HEK293 (cell line): ENCODE results near the gene AK8.
A peak's percentile ranks its signal among the peaks of the same experiment; 100 is the strongest.

Experiments used
- CTCF ChIA-PET: fragments of 350-600 bp; formaldehyde crosslinking; extraction: SDS; loops from one replicate; lab custom pipeline; 2021; ENCODE audit warnings: antibody characterized with exemption; lab: Yijun Ruan, JAX
- POLR2A ChIA-PET: fragments of 300-600 bp; formaldehyde crosslinking; extraction: SDS; loops from one replicate; lab custom pipeline; 2020; ENCODE audit warnings: antibody characterized with exemption, inconsistent platforms; lab: Yijun Ruan, JAX
- H3K27ac ChIP-seq: fragments of 200-500 bp; sonication (Bioruptor generic); 2 replicates; pipeline ENCODE4 v1.5.1; 2014; ENCODE audit warnings: low read depth, low read length, control low read depth, inconsistent platforms; ENCODE audit errors: extremely low read depth
- H3K36me3 ChIP-seq, 2 experiments: fragments of 200-500 bp in 1 of 2; sonication (Bioruptor generic) in 1 of 2; 1 replicate in 1 of 2; 2 replicates in 1 of 2; pipeline ENCODE4 v1.5.1; 2014 to 2017; ENCODE audit warnings: inconsistent platforms in 2 of 2, low read length in 2 of 2; ENCODE audit not compliant: control insufficient read depth in 2 of 2, insufficient read depth in 1 of 2
- H3K4me1 ChIP-seq: fragments of 200-500 bp; sonication (Bioruptor generic); 2 replicates; pipeline ENCODE4 v1.5.1; 2014; ENCODE audit warnings: mild to moderate bottlenecking, low read length, inconsistent platforms; ENCODE audit not compliant: control insufficient read depth, insufficient read depth
- H3K4me3 ChIP-seq: 2 replicates; pipeline ENCODE4 v1.5.1; 2011; ENCODE audit warnings: low read depth, mild to moderate bottlenecking, control low read depth, low read length, moderate library complexity
- H3K9me3 ChIP-seq: fragments of 200-500 bp; sonication (Bioruptor generic); 2 replicates; pipeline ENCODE4 v1.5.1; 2014; ENCODE audit warnings: low read depth, low read length, inconsistent platforms; ENCODE audit not compliant: control insufficient read depth, insufficient read depth
- BCL11B ChIP-seq: fragments of 450-650 bp; formaldehyde crosslinking; IDR thresholded peaks from 2 replicates; pipeline ENCODE4 v1.5.1; 2016; ENCODE audit warnings: low read depth, missing biosample characterization, missing genetic modification characterization
- GLIS1 ChIP-seq: fragments of 450-650 bp; formaldehyde crosslinking; IDR thresholded peaks from 2 replicates; pipeline ENCODE4 v1.5.1; 2016; ENCODE audit warnings: missing biosample characterization, missing genetic modification characterization
- IKZF3 ChIP-seq: fragments of 450-650 bp; IDR thresholded peaks from 2 replicates; pipeline ENCODE4 v1.5.0; 2018; ENCODE audit warnings: missing biosample characterization, mild to moderate bottlenecking, missing genetic modification characterization, moderate library complexity
- KLF7 ChIP-seq: fragments of 450-650 bp; formaldehyde crosslinking; IDR thresholded peaks from 2 replicates; pipeline ENCODE4 v1.5.1; 2016; ENCODE audit warnings: missing biosample characterization, missing genetic modification characterization, borderline replicate concordance
- OVOL3 ChIP-seq: fragments of 450-650 bp; formaldehyde crosslinking; IDR thresholded peaks from 2 replicates; pipeline ENCODE4 v1.5.1; 2016; ENCODE audit warnings: missing biosample characterization, missing genetic modification characterization
- SP2 ChIP-seq: fragments of 450-650 bp; formaldehyde crosslinking; IDR thresholded peaks from 2 replicates; pipeline ENCODE4 v1.5.1; 2016; ENCODE audit warnings: missing biosample characterization, missing genetic modification characterization
- ZBTB1 ChIP-seq: fragments of 450-650 bp; formaldehyde crosslinking; IDR thresholded peaks from 2 replicates; pipeline ENCODE4 v1.5.1; 2016; ENCODE audit warnings: missing biosample characterization, missing genetic modification characterization
- ZBTB17 ChIP-seq: fragments of 450-650 bp; formaldehyde crosslinking; IDR thresholded peaks from 2 replicates; pipeline ENCODE4 v1.5.1; 2016; ENCODE audit warnings: missing biosample characterization, missing genetic modification characterization
- ZBTB48 ChIP-seq: fragments of 450-650 bp; formaldehyde crosslinking; IDR thresholded peaks from 2 replicates; pipeline ENCODE4 v1.5.1; 2016; ENCODE audit warnings: missing biosample characterization, missing genetic modification characterization
- ZNF121 ChIP-seq: fragments of 450-650 bp; formaldehyde crosslinking; IDR thresholded peaks from 2 replicates; pipeline ENCODE4 v1.5.1; 2016; ENCODE audit warnings: missing biosample characterization, missing genetic modification characterization
- ZNF133 ChIP-seq: fragments of 450-650 bp; formaldehyde crosslinking; IDR thresholded peaks from 2 replicates; pipeline ENCODE4 v1.5.1; 2016; ENCODE audit warnings: missing biosample characterization, missing genetic modification characterization
- ZNF19 ChIP-seq: fragments of 450-650 bp; formaldehyde crosslinking; IDR thresholded peaks from 2 replicates; pipeline ENCODE4; 2016; ENCODE audit warnings: missing biosample characterization, missing genetic modification characterization, low read depth
- ZNF2 ChIP-seq: fragments of 450-650 bp; formaldehyde crosslinking; IDR thresholded peaks from 2 replicates; pipeline ENCODE4 v1.5.1; 2016; ENCODE audit warnings: missing biosample characterization, missing genetic modification characterization
- ZNF223 ChIP-seq: fragments of 450-650 bp; formaldehyde crosslinking; IDR thresholded peaks from 2 replicates; pipeline ENCODE4 v1.5.1; 2016; ENCODE audit warnings: missing biosample characterization, missing genetic modification characterization
- ZNF311 ChIP-seq: fragments of 450-650 bp; formaldehyde crosslinking; IDR thresholded peaks from 2 replicates; pipeline ENCODE4 v1.5.1; 2017; ENCODE audit warnings: missing biosample characterization, missing genetic modification characterization, borderline replicate concordance
- ZNF350 ChIP-seq: fragments of 450-650 bp; formaldehyde crosslinking; IDR thresholded peaks from 2 replicates; pipeline ENCODE4 v1.5.0; 2017; ENCODE audit warnings: missing biosample characterization, mild to moderate bottlenecking, missing genetic modification characterization
- ZNF37A ChIP-seq: fragments of 450-650 bp; IDR thresholded peaks from 2 replicates; pipeline ENCODE4 v1.5.1; 2018; ENCODE audit warnings: missing biosample characterization, missing genetic modification characterization
- ZNF473 ChIP-seq: fragments of 450-650 bp; formaldehyde crosslinking; IDR thresholded peaks from 2 replicates; pipeline ENCODE4 v1.5.1; 2017; ENCODE audit warnings: missing biosample characterization, missing genetic modification characterization
- ZNF510 ChIP-seq: fragments of 450-650 bp; formaldehyde crosslinking; IDR thresholded peaks from 2 replicates; pipeline ENCODE4 v1.5.1; 2018; ENCODE audit warnings: mild to moderate bottlenecking, missing genetic modification characterization, missing biosample characterization; ENCODE audit not compliant: insufficient replicate concordance
- ZNF610 ChIP-seq: fragments of 450-650 bp; formaldehyde crosslinking; IDR thresholded peaks from 2 replicates; pipeline ENCODE4 v1.5.1; 2016; ENCODE audit warnings: missing biosample characterization, missing genetic modification characterization, borderline replicate concordance
- ZNF623 ChIP-seq: fragments of 450-650 bp; formaldehyde crosslinking; IDR thresholded peaks from 2 replicates; pipeline ENCODE4 v1.5.1; 2016; ENCODE audit warnings: missing biosample characterization, missing genetic modification characterization
- ZNF707 ChIP-seq: fragments of 450-650 bp; formaldehyde crosslinking; IDR thresholded peaks from 2 replicates; pipeline ENCODE4 v1.5.1; 2016; ENCODE audit warnings: missing biosample characterization, missing genetic modification characterization
- ZNF843 ChIP-seq: fragments of 450-650 bp; formaldehyde crosslinking; IDR thresholded peaks from 2 replicates; pipeline ENCODE4 v1.5.1; 2016; ENCODE audit warnings: missing biosample characterization, missing genetic modification characterization
- TF ChIP-seq, protein P1 (sequence below): fragments of 450-650 bp; formaldehyde crosslinking; IDR thresholded peaks from 2 replicates; pipeline ENCODE4 v1.5.1; 2017; ENCODE audit warnings: missing biosample characterization, mild to moderate bottlenecking, missing genetic modification characterization, moderate library complexity
- TF ChIP-seq, protein P2 (sequence below): fragments of 450-650 bp; formaldehyde crosslinking; IDR thresholded peaks from 2 replicates; pipeline ENCODE4 v1.5.1; 2016; ENCODE audit warnings: missing biosample characterization, missing genetic modification characterization
- TF ChIP-seq, protein P3 (sequence below): fragments of 450-650 bp; IDR thresholded peaks from 2 replicates; pipeline ENCODE4 v1.5.1; 2018; ENCODE audit warnings: missing biosample characterization, missing genetic modification characterization
- TF ChIP-seq, protein P4 (sequence below): fragments of 450-650 bp; formaldehyde crosslinking; IDR thresholded peaks from 2 replicates; pipeline ENCODE4 v1.5.1; 2016; ENCODE audit warnings: missing biosample characterization, missing genetic modification characterization

The AK8 gene

DNA sequence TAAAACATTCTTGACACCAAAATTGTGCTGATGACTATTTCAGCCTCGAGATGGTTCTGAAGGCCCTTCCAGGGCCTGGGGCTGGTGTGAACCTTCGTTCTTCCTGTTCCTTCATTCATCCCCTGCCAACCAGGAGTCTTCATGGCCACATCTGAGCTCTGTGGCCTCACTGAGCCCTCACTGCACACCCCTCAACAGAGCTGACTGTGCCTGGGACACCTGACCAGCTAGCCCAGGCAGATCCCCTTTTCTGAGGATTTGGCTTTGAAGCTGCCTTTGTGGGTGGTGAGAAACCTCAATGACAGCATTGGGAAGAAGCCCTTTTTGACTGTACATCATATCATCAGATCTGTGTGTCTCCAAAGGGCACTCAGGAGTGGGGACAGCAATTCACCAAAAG, 13.8 kb downstream of the AK8 start (continued):
- TF ChIP-seq ZBTB48: no peak
- TF ChIP-seq, all 188 proteins: peak for 0

DNA sequence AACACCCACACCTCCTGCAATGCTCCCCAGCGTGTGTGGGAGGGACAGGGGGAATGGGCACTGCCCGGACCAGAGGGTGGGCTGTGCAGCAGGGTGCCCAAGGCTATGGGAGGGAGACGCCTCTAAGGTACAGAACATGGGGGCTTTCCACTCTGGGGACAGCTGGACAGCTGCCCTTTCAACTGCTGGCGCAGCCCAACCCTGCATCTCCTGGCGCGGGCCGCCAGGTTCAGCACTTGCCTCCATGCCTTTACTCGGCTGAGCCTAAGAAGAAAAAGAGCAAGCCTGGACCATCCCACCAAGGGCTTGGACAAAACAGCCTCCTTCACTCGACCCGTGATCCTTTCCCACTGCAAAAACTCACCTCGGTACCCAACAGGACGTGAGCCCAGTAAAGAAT, 15.0 kb downstream of the AK8 start:
- Histone ChIP-seq H3K9me3 (no peaks in the 10 kb centered on the region), H3K27ac (no peak overlapping the region), H3K36me3 (no peaks in the 10 kb centered on the region), H3K4me3 (no peak overlapping the region), H3K4me1 (no peaks in the 10 kb centered on the region)
- ChIA-PET CTCF (interaction anchor here (1.1 kb wide), 1 partner anchor 110 kb away, joined by 5 read pairs; no protein-coding TSS in a partner anchor), POLR2A (no interaction called here)
- TF ChIP-seq ZNF37A (tag by site-specific recombination) (no peak), ZBTB17 (no peak)
- TF ChIP-seq, protein P1, sequence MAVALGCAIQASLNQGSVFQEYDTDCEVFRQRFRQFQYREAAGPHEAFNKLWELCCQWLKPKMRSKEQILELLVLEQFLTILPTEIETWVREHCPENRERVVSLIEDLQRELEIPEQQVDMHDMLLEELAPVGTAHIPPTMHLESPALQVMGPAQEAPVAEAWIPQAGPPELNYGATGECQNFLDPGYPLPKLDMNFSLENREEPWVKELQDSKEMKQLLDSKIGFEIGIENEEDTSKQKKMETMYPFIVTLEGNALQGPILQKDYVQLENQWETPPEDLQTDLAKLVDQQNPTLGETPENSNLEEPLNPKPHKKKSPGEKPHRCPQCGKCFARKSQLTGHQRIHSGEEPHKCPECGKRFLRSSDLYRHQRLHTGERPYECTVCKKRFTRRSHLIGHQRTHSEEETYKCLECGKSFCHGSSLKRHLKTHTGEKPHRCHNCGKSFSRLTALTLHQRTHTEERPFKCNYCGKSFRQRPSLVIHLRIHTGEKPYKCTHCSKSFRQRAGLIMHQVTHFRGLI (tag by site-specific recombination): peak; percentile 41; the same call in 1 of the 2 replicates

DNA sequence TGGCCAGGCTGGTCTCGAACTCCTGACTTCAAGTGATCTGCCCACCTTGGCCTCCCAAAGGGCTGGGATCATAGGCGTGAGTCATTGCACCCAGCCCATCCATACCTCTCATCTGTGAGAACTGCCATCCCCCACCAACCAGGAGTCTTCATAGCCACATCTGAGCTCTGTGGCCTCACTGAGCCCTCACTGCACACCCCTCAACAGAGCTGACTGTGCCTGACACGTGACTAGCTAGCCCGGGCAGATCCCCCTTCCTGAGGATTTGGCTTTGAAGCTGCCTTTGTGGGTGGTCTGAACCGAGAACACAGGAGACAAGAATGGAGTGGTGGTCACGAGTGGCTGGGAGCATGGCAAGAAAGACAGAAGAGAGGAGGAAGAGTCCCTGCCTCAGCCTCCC, 15.6 kb downstream of the AK8 start:
- CTCF ChIA-PET: interaction anchor here (1.0 to 1.1 kb wide), 2 partner anchors 39 to 111 kb away, joined by 4 to 5 read pairs; no protein-coding TSS in a partner anchor
- Histone ChIP-seq H3K9me3 (no peaks in the 10 kb centered on the region), H3K4me1 (no peaks in the 10 kb centered on the region)
- TF ChIP-seq GLIS1 (tag by site-specific recombination): no peak
- TF ChIP-seq ZNF843: no peak
- no peak for TF ChIP-seq ZNF610 (tag by site-specific recombination)
- no peak for TF ChIP-seq IKZF3 (tag by site-specific recombination)
- TF ChIP-seq ZNF623 (tag by site-specific recombination): no peak
- TF ChIP-seq ZNF2 (tag by site-specific recombination): no peak
- TF ChIP-seq, protein P2, sequence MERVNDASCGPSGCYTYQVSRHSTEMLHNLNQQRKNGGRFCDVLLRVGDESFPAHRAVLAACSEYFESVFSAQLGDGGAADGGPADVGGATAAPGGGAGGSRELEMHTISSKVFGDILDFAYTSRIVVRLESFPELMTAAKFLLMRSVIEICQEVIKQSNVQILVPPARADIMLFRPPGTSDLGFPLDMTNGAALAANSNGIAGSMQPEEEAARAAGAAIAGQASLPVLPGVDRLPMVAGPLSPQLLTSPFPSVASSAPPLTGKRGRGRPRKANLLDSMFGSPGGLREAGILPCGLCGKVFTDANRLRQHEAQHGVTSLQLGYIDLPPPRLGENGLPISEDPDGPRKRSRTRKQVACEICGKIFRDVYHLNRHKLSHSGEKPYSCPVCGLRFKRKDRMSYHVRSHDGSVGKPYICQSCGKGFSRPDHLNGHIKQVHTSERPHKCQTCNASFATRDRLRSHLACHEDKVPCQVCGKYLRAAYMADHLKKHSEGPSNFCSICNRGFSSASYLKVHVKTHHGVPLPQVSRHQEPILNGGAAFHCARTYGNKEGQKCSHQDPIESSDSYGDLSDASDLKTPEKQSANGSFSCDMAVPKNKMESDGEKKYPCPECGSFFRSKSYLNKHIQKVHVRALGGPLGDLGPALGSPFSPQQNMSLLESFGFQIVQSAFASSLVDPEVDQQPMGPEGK: no peak
- TF ChIP-seq SP2 (tag by site-specific recombination): no peak
- TF ChIP-seq, all 188 proteins: peak for 0
- POLR2A ChIA-PET: interaction anchor here (0.7 kb wide), 1 partner anchor 47 kb away, joined by 3 read pairs; no protein-coding TSS in a partner anchor
- no peaks in the 10 kb centered on the region for H3K36me3 ChIP-seq
- H3K4me3 ChIP-seq: no peak overlapping the region
- H3K27ac ChIP-seq: no peak overlapping the region

DNA sequence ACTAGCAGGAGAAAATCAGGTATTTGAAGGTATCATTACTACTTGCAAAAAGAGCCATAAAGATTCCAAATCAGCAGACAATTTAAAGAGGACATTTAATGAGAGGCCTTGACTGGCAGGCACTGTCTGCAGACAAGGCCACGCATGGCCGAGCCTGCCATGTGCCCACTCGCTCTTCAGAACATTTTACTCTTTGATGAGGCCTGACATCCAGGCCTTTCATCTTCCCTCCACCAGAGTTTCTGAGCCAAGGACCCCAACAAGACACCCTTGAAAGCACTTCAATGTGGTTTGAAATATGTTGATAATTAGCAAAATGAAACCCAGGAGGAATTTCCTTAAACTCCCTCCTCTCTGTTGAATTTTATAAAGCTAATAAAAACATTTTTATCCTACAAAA, 16.4 kb downstream of the AK8 start:
- ChIA-PET POLR2A (no interaction called here), CTCF (interaction anchor here (1.0 to 1.2 kb wide), 3 partner anchors 40 to 112 kb away, joined by 3 to 5 read pairs (median 4); no protein-coding TSS in a partner anchor)
- Histone ChIP-seq H3K4me1 (no peaks in the 10 kb centered on the region), H3K9me3 (no peaks in the 10 kb centered on the region), H3K36me3 (no peaks in the 10 kb centered on the region), H3K27ac (no peak overlapping the region), H3K4me3 (no peak overlapping the region)
- TF ChIP-seq ZNF19 (tag by site-specific recombination): no peak
- TF ChIP-seq, protein P3, sequence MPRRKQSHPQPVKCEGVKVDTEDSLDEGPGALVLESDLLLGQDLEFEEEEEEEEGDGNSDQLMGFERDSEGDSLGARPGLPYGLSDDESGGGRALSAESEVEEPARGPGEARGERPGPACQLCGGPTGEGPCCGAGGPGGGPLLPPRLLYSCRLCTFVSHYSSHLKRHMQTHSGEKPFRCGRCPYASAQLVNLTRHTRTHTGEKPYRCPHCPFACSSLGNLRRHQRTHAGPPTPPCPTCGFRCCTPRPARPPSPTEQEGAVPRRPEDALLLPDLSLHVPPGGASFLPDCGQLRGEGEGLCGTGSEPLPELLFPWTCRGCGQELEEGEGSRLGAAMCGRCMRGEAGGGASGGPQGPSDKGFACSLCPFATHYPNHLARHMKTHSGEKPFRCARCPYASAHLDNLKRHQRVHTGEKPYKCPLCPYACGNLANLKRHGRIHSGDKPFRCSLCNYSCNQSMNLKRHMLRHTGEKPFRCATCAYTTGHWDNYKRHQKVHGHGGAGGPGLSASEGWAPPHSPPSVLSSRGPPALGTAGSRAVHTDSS: no peak
- TF ChIP-seq KLF7 (tag by site-specific recombination): no peak
- TF ChIP-seq ZNF350 (tag by site-specific recombination): no peak
- no peak for TF ChIP-seq ZNF223 (tag by site-specific recombination)
- no peak for TF ChIP-seq BCL11B (tag by site-specific recombination)
- TF ChIP-seq ZBTB1 (tag by site-specific recombination): no peak
- TF ChIP-seq ZNF473: no peak
- TF ChIP-seq ZNF133 (tag by site-specific recombination): no peak
- TF ChIP-seq ZNF311 (tag by site-specific recombination): no peak
- TF ChIP-seq ZNF510 (tag by site-specific recombination): no peak
- TF ChIP-seq OVOL3 (tag by site-specific recombination): no peak
- TF ChIP-seq ZNF707 (tag by site-specific recombination): no peak
- no peak for TF ChIP-seq ZNF121 (tag by site-specific recombination)
- TF ChIP-seq, protein P4, sequence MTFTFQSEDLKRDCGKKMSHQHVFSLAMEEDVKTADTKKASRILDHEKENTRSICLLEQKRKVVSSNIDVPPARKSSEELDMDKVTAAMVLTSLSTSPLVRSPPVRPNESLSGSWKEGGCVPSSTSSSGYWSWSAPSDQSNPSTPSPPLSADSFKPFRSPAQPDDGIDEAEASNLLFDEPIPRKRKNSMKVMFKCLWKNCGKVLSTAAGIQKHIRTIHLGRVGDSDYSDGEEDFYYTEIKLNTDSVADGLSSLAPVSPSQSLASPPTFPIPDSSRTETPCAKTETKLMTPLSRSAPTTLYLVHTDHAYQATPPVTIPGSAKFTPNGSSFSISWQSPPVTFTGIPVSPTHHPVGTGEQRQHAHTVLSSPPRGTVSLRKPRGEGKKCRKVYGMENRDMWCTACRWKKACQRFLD (tag by site-specific recombination): no peak
